T follicular helper cell (primary cell): ENCODE results near the gene TRIM58.

Experiments used
- DNase-seq: peaks from one replicate; pipeline ENCODE4 v3.0.0-alpha.2; 2020; ENCODE audit warnings: low read depth
- total RNA-seq, 2 experiments: gene quantifications; one replicate each; lab custom pipeline; 2026; lab: John Stamatoyannopoulos, UW

TRIM58 gene
- total RNA-seq: 0.04 to 0.18 reads per million in 2 experiments

- no peak for DNase-seq
These were observed at the start of gene TRIM58 for GRCh38 chr1:247857069-247857984. TRIM58 (plus strand) TSS chr1:247857187; CDS start chr1:247857247, 60 bp downstream.

GRCh38 chr1:247812637-247813036, 44.4 kb upstream of the TRIM58 start:
- DNase-seq: no peak

DNA sequence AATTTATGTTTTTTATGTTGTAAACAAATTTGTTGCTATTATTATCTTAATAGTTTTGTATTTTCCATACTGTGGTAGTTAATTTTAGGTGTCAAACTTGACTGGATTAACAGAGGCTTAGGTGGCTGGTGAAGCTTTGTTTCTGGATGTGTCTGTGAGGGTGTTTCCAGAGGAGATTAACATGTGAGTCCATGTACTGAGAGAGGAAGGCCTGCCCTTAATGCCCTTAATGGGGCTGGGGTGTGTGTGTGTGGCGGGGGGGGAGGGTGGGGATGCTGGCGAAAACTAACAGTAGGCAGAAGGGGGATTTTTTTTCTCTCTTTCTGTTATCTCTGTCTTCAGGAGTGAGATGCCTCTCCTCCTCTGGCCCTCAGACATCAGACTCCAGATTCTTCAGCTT, 34.9 kb upstream of the TRIM58 start:
- DNase-seq: no peak

GRCh38 chr1:247824023-247824422, 33.0 kb upstream of the TRIM58 start, which contains the start of gene OR14A16:
OR14A16 (minus strand) TSS chr1:247824119; CDS start chr1:247815729, 8,390 bp downstream.
- DNase-seq: no peak

DNA sequence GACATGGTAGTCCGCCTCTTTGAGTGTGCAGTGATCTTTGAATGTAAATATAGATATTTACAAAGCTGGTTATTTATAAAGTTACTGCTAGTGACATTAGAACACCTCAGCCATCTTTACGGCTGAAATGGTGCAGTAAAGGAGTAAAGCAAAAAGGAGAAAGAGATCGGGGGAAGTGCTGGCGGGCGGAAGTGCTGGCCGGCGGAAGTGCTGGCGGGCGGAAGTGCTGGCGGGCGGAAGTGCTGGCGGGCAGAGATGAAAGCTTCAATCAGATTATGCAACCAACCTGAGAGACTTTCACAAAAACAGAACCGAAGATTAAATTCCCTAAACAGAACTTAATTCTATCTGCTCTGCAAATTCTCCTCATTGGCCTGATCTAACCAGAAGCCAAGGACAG, 31.6 kb upstream of the TRIM58 start:
- DNase-seq: no peak

- DNase-seq: no peak
These were observed 27.3 kb upstream of the TRIM58 start for GRCh38 chr1:247829656-247830055.

- DNase-seq: no peak
These were observed 23.4 kb upstream of the TRIM58 start for GRCh38 chr1:247833601-247834000.

DNA sequence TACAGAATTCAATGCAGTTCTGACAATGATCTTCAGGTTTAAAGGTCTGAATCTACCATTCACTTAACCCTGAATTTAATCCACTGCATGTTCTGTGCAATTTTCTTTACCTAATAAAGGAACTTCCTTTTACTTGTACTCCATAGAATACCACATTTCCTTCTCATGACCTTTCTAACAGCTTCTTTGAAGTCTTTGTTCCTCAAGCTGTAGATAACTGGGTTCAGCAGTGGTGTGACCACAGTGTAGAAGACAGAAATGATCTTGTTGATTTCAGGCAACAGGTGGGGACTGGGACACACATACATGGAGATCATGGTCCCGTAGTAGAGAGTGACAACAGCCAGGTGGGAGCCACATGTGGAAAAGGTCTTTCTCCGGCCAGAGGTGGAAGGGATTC, 16.2 kb upstream of the TRIM58 start:
- DNase-seq: no peak

DNA sequence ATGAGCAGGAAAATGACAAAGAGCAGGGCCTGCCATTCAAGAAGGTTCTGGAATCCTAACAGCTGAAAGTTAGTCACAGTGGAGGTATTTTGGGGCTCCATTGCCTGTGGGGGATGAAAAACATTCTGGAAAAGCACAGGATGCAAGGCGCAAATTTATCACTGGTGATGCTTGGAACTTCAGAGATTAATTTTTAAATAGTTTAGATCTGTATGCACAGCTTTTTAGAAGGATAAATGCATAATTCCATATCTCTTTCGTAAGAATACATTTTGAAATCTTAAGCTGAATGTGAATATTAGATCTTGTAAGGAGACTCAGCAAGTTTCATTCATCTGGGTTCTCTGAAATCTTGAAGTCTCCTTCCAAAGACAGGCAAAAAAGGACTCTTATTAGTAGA, 15.2 kb upstream of the TRIM58 start, which contains the start of gene OR11L1:
Gene OR11L1 (minus strand): TSS at position 101 of the 400 bp plus-strand sequence. CDS start 0 bp downstream, at position 101.
- no peak for DNase-seq

DNA sequence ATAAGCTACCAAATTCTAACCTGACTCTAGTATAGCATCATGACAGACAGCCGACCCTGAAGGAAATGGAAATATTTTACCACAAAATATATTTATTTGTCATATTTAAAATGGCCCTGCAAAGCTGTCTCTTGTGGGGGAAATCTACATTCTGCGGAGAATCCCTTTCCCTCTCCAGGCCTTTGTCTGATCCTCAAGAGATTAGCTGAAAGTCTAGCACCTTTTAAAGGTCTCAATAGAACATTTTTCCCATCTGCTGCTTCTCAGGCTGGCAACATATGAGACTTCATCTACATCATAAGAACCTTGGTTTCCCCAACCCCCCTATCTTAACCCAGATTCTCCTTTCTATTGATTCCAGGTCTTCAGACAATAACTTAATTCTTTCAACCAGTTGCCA, 13.6 kb upstream of the TRIM58 start:
- no peak for DNase-seq

DNA sequence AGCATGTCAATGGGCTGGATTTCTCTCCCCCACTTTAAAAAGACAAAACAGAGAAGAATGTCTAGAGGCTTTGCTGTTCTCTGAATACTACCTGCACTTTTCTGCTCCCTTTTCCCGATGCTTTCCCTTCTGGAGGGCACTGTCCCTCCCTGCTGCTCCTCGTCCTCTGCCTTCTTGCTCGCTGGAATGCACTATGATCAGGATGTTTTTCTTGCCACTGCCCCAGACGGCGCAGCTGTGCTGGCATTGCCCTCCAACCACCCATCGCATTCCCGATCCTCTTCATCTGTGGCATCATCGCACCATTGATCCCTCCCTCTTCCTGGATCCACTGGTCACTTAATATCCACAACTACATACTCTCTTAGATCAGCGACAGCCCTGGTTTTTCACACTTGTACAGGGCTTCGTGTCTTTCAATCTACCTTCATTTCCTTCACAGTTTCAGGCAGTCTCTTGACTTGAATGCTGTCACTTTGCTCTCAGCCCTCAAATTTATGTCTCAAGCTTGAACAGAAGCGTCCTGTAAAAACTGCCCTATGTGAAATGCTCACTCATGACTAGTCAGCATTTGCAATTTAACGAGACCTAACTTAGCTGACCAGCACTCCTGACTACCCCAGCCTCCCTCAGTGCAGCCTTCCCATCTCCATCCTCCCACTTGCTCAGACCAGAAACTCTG, 11.8 kb upstream of the TRIM58 start:
- DNase-seq: no peak

- DNase-seq: no peak
These were observed 11.3 kb upstream of the TRIM58 start for GRCh38 chr1:247845693-247846017.

GRCh38 chr1:247848346-247848745, 8.6 kb upstream of the TRIM58 start:
- no peak for DNase-seq

DNA sequence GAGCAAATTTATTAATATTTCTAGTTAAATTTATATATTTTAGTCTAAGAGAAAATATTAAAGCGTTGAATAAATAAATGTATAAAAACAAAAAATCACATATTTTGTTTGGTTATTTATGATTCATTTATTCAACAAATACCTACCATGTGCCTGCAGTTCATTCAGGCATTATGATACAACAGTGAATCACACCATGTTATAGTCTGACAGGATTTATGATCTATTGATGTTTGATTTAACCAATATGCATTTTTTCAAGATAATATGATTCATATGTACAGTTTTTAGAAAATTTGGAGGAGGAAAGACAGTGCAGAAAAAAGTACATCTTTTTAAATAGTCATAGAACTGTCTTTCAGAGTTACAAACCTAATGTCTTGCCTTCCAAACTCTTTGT, 7.4 kb upstream of the TRIM58 start:
- no peak for DNase-seq

DNA sequence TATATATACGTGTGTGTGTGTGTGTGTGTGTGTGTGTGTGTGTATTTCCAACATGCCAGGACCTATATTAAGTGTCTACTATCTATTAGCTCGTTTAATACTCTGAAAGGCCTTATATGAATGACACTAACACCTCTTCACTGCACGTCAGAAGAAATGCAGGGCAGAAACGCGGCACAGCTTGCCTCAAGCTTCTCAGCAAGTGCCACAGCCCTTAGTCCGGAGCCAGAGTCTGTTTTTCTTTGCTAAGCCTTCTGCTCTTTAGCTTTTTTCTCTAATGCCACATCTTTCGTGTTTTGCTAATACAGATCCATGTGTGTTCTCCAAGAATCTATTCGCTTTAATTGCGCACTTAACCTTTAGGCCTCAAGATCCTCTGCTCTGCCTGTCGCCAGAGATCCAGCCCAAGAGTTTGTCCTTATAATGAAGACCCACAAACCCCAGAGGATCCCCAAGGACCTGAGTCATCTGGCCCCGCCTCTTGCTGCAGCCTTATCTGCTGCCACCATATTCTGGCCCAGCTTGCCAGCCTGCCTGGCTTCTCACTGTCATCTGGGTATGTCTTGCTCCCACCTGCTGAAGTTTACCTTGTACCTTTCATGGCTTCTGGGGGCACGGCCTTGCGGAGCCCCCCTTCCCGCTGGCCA, 2.0 kb upstream of the TRIM58 start:
- no peak for DNase-seq

DNA sequence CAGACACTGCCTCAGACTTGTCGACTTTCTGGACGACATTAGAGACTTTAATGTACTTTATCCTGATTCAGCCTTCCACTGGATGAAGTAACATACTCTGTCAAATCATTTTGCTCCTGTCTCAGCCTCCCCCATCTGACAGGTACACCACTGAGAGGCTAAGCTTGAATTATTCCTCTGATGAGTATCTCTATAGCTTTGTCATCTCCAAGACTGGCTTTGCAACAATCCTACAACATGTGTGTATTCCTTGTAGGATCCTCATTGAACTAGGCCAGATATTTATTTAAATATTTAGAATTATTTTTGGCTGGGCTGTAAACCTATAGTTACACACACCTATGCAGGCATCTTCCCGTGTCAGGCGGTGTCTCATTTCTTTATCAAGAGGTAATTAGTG, 1.1 kb upstream of the TRIM58 start:
- DNase-seq: no peak

DNA sequence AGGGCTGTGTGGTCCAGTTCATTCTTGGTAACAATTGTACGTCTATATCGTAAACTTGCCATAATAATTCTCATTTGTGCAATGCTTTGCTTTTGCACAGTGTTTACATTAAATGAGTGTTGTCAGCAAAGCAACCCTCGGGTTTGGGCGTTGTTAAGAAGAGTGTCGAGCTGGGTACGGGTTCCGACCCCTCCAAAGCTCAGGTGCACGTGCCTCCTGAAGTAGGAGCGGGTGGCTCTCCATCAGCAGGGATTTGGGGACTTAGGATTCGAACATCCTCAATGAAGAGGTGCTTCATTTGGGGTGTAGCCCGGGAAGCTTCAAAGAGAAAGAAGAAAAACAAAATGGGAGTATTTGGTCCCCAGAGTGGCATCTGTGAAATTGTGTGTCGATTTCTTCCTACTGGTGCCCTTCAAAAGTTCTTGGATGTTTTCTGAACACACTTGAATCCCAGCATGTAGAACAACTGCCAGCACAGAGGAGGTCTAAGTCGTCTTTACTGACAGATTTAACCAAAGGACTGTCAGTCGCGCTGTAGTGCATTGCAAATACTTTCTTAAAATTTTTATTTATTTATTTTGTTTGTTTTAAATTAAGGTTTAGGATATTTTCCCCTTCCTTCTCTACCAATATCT, 1.1 kb downstream of the TRIM58 start:
- DNase-seq: no peak

DNA sequence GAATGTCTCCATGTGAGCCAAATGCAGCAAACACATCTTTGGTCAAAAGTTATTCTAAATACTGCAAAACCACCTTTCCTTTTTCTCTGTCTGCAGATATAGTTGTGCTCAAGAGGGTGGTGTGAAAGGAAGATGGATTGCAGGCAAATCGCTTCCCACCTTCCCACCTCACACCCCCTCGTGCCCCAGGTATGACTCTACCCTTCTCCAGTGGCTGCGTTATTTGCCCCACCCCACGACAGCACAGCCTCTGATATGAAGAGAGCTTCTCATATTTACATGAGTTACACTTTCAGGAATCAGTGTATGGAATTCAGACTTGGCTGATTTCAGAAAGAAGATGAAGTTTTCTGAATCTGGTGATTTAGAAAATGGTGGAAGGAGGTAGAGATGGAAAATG, 5.8 kb downstream of the TRIM58 start:
- DNase-seq: no peak

DNA sequence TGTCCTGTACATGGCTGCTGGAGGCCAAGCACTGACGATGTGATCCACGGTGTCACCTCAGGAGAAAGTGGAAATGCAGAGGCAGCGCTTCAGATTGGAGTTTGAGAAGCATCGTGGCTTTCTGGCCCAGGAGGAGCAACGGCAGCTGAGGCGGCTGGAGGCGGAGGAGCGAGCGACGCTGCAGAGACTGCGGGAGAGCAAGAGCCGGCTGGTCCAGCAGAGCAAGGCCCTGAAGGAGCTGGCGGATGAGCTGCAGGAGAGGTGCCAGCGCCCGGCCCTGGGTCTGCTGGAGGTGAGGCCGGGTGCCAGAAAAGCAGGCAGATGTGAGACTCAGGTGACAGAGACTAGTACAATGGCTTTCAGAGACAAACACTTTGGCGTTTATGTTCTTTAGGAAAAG, 7.7 kb downstream of the TRIM58 start:
- no peak for DNase-seq

GRCh38 chr1:247865416-247865815, 8.4 kb downstream of the TRIM58 start:
- DNase-seq: no peak

GRCh38 chr1:247883346-247883745, 26.4 kb downstream of the TRIM58 start:
- DNase-seq: no peak

DNA sequence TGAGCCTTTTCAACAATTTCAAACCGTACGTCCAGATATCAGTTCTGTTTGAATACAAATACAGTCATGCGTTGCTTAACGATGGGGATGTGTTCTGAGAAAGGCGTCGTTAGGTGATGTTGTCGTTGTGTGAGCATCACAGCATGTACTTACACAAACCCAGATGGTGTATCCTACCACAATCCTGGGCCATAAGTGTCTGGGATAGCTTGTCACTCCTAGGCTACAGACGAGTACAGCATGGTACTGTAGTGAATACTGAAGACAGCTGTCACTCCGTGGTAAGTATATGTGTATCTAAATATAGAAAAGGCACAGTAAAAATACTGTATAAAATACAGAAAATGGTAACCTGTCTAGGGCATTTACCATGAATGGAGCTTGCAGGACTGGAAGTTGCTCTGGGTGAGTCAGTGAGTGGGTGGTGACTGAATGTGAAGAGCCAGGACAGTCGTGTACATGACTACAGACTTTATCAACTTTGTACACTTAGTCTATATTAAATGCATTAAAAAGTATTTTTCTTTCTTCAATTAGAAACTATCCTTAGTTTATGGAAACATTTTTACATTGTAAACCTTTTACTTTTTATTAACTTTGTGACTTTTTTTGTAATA, 27.9 kb downstream of the TRIM58 start:
- no peak for DNase-seq
